A549 (cell line): ENCODE measurements around the gene STATH.
"Not testable (repeated sequence)": the region's sequence is repeated elsewhere in the genome, so short reads cannot be mapped to it uniquely, and the experiment has no call there.

Source experiments
- CEBPB ChIP-seq, 2 experiments: fragments of >200 bp in 1 of 2; sonication (Bioruptor Twin) in 1 of 2; formaldehyde crosslinking in 1 of 2; IDR thresholded peaks; 2 replicates each; pipeline ENCODE4 v1.6.1; 2012 to 2016
- HDAC2 ChIP-seq: fragments of 200-600 bp; sonication (generic); IDR thresholded peaks from 2 replicates; pipeline ENCODE4 v1.6.1; 2016
- HOXA7 ChIP-seq: fragments of 250-450 bp; sonication (Bioruptor Pico); IDR thresholded peaks from 2 replicates; pipeline ENCODE4 v1.5.0; 2020; ENCODE audit warnings: mild to moderate bottlenecking, moderate library complexity
- POLR2AphosphoS2 ChIP-seq: conservative IDR thresholded peaks from 2 replicates; pipeline ENCODE4 v1.6.1; 2012; ENCODE audit warnings: low read length, improper control_type of control experiment, inconsistent platforms
- SREBF2 ChIP-seq: fragments of 450-650 bp; IDR thresholded peaks from 2 replicates; pipeline ENCODE4 v1.6.1; 2014; ENCODE audit warnings: mild to moderate bottlenecking, moderate library complexity
- TF ChIP-seq, protein P1 (sequence below): fragments of >200 bp; sonication (Bioruptor Twin); formaldehyde crosslinking; IDR thresholded peaks from 3 replicates; pipeline ENCODE4 v1.5.1; 2016
- TF ChIP-seq, protein P2 (sequence below): fragments of 200-600 bp; sonication (generic); IDR thresholded peaks from 2 replicates; pipeline ENCODE4 v1.6.1; 2016; ENCODE audit warnings: antibody characterized with exemption, mild to moderate bottlenecking, moderate library complexity

DNA sequence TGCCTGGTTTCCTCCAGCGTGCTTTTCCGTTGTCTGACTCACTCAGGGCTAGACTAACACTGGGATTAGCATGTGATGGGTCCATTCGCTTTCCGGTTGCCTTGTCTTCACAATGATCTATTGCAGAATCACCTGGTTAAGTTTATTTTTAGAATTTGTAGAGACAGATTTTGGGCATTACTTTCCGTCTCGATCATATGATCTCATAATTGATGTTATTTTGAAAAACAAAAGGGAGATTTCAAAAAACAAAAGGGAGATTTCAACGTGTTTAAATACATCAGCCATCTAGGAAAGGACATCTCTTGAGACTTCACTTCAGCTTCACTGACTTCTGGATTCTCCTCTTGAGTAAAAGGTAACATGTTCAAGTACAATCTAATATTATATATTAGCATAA is 32.4 kb downstream of the STATH start, which contains the start of gene HTN3:
- not testable (repeated sequence) for TF ChIP-seq SREBF2; HOXA7 (CRISPR knock-in tag); CEBPB (IDR thresholded peaks at IDR 0.05); HDAC2; POLR2AphosphoS2
- TF ChIP-seq, protein P1, sequence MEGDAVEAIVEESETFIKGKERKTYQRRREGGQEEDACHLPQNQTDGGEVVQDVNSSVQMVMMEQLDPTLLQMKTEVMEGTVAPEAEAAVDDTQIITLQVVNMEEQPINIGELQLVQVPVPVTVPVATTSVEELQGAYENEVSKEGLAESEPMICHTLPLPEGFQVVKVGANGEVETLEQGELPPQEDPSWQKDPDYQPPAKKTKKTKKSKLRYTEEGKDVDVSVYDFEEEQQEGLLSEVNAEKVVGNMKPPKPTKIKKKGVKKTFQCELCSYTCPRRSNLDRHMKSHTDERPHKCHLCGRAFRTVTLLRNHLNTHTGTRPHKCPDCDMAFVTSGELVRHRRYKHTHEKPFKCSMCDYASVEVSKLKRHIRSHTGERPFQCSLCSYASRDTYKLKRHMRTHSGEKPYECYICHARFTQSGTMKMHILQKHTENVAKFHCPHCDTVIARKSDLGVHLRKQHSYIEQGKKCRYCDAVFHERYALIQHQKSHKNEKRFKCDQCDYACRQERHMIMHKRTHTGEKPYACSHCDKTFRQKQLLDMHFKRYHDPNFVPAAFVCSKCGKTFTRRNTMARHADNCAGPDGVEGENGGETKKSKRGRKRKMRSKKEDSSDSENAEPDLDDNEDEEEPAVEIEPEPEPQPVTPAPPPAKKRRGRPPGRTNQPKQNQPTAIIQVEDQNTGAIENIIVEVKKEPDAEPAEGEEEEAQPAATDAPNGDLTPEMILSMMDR, result not testable (repeated sequence)
- TF ChIP-seq, protein P2, sequence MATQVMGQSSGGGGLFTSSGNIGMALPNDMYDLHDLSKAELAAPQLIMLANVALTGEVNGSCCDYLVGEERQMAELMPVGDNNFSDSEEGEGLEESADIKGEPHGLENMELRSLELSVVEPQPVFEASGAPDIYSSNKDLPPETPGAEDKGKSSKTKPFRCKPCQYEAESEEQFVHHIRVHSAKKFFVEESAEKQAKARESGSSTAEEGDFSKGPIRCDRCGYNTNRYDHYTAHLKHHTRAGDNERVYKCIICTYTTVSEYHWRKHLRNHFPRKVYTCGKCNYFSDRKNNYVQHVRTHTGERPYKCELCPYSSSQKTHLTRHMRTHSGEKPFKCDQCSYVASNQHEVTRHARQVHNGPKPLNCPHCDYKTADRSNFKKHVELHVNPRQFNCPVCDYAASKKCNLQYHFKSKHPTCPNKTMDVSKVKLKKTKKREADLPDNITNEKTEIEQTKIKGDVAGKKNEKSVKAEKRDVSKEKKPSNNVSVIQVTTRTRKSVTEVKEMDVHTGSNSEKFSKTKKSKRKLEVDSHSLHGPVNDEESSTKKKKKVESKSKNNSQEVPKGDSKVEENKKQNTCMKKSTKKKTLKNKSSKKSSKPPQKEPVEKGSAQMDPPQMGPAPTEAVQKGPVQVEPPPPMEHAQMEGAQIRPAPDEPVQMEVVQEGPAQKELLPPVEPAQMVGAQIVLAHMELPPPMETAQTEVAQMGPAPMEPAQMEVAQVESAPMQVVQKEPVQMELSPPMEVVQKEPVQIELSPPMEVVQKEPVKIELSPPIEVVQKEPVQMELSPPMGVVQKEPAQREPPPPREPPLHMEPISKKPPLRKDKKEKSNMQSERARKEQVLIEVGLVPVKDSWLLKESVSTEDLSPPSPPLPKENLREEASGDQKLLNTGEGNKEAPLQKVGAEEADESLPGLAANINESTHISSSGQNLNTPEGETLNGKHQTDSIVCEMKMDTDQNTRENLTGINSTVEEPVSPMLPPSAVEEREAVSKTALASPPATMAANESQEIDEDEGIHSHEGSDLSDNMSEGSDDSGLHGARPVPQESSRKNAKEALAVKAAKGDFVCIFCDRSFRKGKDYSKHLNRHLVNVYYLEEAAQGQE, result not testable (repeated sequence)
